K562 (cell line): ENCODE measurements around the gene TCAP. TPM values are rescaled to one million over a fixed set of nuclear protein-coding genes. Genes with fewer than 3 reads are reported as not detected.

ENCODE experiments used
- CC2D1A ChIP-seq: fragments of 450-650 bp; IDR thresholded peaks from 2 replicates; pipeline ENCODE4 v1.6.1; 2017; ENCODE audit warnings: mild to moderate bottlenecking
- ELF4 ChIP-seq: fragments of 450-650 bp; formaldehyde crosslinking; IDR thresholded peaks from 2 replicates; pipeline ENCODE4 v1.4.0; 2022; ENCODE audit warnings: missing genetic modification characterization
- MAFF ChIP-seq: IDR thresholded peaks from 2 replicates; pipeline ENCODE4 v1.6.1; 2012; ENCODE audit warnings: low read length, improper control_type of control experiment
- MAFK ChIP-seq: IDR thresholded peaks from 2 replicates; pipeline ENCODE4 v1.6.1; 2011; ENCODE audit warnings: low read length, improper control_type of control experiment
- POLR2A ChIP-seq: fragments of 450-650 bp; conservative IDR thresholded peaks from 2 replicates; pipeline ENCODE4 v1.6.1; 2016
- POLR2G ChIP-seq: fragments of 200-400 bp; formaldehyde crosslinking; IDR thresholded peaks from 2 replicates; pipeline ENCODE4 v1.6.1; 2017; ENCODE audit warnings: low read depth, mild to moderate bottlenecking, antibody characterized with exemption, low read length, moderate library complexity
- ZNF766 ChIP-seq: fragments of 200-800 bp; sonication (Bioruptor generic); conservative IDR thresholded peaks from 2 replicates; pipeline ENCODE4 v1.6.1; 2016; ENCODE audit warnings: missing genetic modification characterization, missing compliant biosample characterization
- polyA plus RNA-seq, 8 experiments: library from polyadenylated mRNA; depleted of rRNA in 4 of 8; stranded (reverse) in 5 of 8; unstranded in 3 of 8; fragments of >200 nt; fragmentation: Nextera tagmentation in 2 of 8; fragmentation: Illumina TruSeq in 1 of 8; extraction: Ambion mirVana in 2 of 8; extraction: Trizol in 1 of 8; gene quantifications; 2 replicates each; pipeline versions ENCODE4 v1.2.1 to v1.2.3, GENCODE V29; 2011 to 2014; ENCODE audit warnings: inconsistent platforms in 1 of 8, missing spikeins in 1 of 8
- total RNA-seq, 7 experiments: library from RNA; depleted of rRNA in 6 of 7; stranded (reverse); fragments of >200 nt in 6 of 7; fragmentation: Illumina TruSeq in 2 of 7; extraction: Trizol in 2 of 7; gene quantifications; 2 replicates each; pipeline versions ENCODE4 v1.2.1 to v1.2.3, GENCODE V29; 2011 to 2021; ENCODE audit warnings: low replicate concordance in 1 of 7
- TF ChIP-seq, protein P1 (sequence below): IDR thresholded peaks from 2 replicates; pipeline ENCODE4 v1.6.1; 2011; ENCODE audit warnings: borderline replicate concordance, low read depth, mild to moderate bottlenecking, moderate library complexity, low read length; ENCODE audit not compliant: insufficient read depth, poor library complexity, severe bottlenecking
- TF ChIP-seq, protein P2 (sequence below): fragments of 450-650 bp; IDR thresholded peaks from one replicate; pipeline ENCODE4 v1.6.1; 2018; ENCODE audit warnings: mild to moderate bottlenecking, moderate library complexity; ENCODE audit not compliant: partially characterized antibody
- TF ChIP-seq, protein P3 (sequence below): IDR thresholded peaks from 2 replicates; pipeline ENCODE4 v1.6.1; 2011; ENCODE audit not compliant: insufficient read length; ENCODE audit errors: extremely low read depth
- TF ChIP-seq, protein P4 (sequence below): fragments of 250-450 bp; sonication (Bioruptor Pico); IDR thresholded peaks from 2 replicates; pipeline ENCODE4 v1.4.0; 2020
- TF ChIP-seq, protein P5 (sequence below): conservative IDR thresholded peaks from 2 replicates; pipeline ENCODE4 v1.6.1; 2011; ENCODE audit warnings: low read depth, mild to moderate bottlenecking, low read length; ENCODE audit not compliant: control insufficient read depth

Gene TCAP
- total and polyA plus RNA-seq, 9 of the 15 experiments (the other 6 are each of a cell fraction or from before 2014, with no cell fraction given): 0.33 to 1.4 (median 0.82) TPM; not detected in 2

DNA sequence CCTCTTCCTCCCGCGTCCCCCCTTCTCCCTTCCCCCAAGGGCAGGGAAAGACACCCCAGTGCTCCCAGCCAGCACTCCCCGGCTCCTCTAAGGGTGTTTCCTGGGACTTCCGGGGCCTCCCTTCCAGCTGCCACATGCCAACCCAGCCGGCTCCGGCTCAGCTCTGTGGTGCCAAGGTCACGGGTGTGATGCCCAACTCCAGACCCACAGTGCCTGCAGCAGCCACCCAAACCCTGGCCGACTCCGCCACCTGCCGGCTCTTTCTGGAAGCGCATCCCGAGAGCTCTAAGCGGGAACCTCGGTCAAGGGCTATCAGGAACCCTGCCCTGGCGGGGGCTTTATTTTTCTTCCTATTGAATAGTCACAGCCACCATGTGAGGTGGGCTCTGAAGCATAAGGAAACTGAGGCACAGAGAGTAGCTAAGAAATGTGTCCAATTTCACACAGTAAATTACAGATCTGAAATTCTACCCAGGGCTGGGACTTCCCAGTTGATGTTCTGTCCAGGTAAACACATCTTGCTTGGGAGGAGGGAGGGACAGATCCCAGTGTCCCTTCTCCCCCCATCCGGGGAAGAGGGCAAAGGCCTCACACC is 41.7 kb upstream of the TCAP start (continued):
- TF ChIP-seq ELF4 (CRISPR knock-in tag) (no peak), MAFK (no peak), ZNF766 (CRISPR knock-in tag) (no peak), POLR2G (peak; percentile 71; the same call in 1 of the 2 replicates), MAFF (no peak), CC2D1A (0 out of 2 replicates have a peak, but pooled peaks have one; percentile 21), POLR2A (peak; percentile 60)
- TF ChIP-seq, protein P1, sequence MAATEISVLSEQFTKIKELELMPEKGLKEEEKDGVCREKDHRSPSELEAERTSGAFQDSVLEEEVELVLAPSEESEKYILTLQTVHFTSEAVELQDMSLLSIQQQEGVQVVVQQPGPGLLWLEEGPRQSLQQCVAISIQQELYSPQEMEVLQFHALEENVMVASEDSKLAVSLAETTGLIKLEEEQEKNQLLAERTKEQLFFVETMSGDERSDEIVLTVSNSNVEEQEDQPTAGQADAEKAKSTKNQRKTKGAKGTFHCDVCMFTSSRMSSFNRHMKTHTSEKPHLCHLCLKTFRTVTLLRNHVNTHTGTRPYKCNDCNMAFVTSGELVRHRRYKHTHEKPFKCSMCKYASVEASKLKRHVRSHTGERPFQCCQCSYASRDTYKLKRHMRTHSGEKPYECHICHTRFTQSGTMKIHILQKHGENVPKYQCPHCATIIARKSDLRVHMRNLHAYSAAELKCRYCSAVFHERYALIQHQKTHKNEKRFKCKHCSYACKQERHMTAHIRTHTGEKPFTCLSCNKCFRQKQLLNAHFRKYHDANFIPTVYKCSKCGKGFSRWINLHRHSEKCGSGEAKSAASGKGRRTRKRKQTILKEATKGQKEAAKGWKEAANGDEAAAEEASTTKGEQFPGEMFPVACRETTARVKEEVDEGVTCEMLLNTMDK: peak; percentile 27
- TF ChIP-seq, protein P2, sequence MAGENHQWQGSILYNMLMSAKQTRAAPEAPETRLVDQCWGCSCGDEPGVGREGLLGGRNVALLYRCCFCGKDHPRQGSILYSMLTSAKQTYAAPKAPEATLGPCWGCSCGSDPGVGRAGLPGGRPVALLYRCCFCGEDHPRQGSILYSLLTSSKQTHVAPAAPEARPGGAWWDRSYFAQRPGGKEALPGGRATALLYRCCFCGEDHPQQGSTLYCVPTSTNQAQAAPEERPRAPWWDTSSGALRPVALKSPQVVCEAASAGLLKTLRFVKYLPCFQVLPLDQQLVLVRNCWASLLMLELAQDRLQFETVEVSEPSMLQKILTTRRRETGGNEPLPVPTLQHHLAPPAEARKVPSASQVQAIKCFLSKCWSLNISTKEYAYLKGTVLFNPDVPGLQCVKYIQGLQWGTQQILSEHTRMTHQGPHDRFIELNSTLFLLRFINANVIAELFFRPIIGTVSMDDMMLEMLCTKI: no peak
- TF ChIP-seq, protein P3, sequence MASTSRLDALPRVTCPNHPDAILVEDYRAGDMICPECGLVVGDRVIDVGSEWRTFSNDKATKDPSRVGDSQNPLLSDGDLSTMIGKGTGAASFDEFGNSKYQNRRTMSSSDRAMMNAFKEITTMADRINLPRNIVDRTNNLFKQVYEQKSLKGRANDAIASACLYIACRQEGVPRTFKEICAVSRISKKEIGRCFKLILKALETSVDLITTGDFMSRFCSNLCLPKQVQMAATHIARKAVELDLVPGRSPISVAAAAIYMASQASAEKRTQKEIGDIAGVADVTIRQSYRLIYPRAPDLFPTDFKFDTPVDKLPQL: peak; percentile 48
- TF ChIP-seq, protein P4, sequence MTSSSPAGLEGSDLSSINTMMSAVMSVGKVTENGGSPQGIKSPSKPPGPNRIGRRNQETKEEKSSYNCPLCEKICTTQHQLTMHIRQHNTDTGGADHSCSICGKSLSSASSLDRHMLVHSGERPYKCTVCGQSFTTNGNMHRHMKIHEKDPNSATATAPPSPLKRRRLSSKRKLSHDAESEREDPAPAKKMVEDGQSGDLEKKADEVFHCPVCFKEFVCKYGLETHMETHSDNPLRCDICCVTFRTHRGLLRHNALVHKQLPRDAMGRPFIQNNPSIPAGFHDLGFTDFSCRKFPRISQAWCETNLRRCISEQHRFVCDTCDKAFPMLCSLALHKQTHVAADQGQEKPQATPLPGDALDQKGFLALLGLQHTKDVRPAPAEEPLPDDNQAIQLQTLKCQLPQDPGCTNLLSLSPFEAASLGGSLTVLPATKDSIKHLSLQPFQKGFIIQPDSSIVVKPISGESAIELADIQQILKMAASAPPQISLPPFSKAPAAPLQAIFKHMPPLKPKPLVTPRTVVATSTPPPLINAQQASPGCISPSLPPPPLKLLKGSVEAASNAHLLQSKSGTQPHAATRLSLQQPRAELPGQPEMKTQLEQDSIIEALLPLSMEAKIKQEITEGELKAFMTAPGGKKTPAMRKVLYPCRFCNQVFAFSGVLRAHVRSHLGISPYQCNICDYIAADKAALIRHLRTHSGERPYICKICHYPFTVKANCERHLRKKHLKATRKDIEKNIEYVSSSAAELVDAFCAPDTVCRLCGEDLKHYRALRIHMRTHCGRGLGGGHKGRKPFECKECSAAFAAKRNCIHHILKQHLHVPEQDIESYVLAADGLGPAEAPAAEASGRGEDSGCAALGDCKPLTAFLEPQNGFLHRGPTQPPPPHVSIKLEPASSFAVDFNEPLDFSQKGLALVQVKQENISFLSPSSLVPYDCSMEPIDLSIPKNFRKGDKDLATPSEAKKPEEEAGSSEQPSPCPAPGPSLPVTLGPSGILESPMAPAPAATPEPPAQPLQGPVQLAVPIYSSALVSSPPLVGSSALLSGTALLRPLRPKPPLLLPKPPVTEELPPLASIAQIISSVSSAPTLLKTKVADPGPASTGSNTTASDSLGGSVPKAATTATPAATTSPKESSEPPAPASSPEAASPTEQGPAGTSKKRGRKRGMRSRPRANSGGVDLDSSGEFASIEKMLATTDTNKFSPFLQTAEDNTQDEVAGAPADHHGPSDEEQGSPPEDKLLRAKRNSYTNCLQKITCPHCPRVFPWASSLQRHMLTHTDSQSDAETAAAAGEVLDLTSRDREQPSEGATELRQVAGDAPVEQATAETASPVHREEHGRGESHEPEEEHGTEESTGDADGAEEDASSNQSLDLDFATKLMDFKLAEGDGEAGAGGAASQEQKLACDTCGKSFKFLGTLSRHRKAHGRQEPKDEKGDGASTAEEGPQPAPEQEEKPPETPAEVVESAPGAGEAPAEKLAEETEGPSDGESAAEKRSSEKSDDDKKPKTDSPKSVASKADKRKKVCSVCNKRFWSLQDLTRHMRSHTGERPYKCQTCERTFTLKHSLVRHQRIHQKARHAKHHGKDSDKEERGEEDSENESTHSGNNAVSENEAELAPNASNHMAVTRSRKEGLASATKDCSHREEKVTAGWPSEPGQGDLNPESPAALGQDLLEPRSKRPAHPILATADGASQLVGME: no peak
- TF ChIP-seq, protein P5, sequence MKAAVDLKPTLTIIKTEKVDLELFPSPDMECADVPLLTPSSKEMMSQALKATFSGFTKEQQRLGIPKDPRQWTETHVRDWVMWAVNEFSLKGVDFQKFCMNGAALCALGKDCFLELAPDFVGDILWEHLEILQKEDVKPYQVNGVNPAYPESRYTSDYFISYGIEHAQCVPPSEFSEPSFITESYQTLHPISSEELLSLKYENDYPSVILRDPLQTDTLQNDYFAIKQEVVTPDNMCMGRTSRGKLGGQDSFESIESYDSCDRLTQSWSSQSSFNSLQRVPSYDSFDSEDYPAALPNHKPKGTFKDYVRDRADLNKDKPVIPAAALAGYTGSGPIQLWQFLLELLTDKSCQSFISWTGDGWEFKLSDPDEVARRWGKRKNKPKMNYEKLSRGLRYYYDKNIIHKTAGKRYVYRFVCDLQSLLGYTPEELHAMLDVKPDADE: 0 out of 2 replicates have a peak, but pooled peaks have one; percentile 35
